Melanocyte of skin (primary cell): ENCODE data around the gene TRAF6. TPM values are rescaled to one million over a fixed set of nuclear protein-coding genes. Genes with fewer than 3 reads are reported as not detected.

ENCODE experiments used
- small RNA-seq, 2 donors: library from RNA; depleted of rRNA; stranded (forward); fragments of <200 nt; gene quantifications; one replicate each; pipeline ENCODE3, GENCODE V24; 2012
- total RNA-seq, 2 donors: library from RNA; depleted of rRNA; stranded (reverse); fragments of >200 nt; gene quantifications; 2 replicates each; pipeline ENCODE4 v1.2.3, GENCODE V29; 2012

TRAF6 gene, protein sequence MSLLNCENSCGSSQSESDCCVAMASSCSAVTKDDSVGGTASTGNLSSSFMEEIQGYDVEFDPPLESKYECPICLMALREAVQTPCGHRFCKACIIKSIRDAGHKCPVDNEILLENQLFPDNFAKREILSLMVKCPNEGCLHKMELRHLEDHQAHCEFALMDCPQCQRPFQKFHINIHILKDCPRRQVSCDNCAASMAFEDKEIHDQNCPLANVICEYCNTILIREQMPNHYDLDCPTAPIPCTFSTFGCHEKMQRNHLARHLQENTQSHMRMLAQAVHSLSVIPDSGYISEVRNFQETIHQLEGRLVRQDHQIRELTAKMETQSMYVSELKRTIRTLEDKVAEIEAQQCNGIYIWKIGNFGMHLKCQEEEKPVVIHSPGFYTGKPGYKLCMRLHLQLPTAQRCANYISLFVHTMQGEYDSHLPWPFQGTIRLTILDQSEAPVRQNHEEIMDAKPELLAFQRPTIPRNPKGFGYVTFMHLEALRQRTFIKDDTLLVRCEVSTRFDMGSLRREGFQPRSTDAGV
- 1 to 10 TPM; 7.2 to 8.0 TPM for total RNA-seq

DNA sequence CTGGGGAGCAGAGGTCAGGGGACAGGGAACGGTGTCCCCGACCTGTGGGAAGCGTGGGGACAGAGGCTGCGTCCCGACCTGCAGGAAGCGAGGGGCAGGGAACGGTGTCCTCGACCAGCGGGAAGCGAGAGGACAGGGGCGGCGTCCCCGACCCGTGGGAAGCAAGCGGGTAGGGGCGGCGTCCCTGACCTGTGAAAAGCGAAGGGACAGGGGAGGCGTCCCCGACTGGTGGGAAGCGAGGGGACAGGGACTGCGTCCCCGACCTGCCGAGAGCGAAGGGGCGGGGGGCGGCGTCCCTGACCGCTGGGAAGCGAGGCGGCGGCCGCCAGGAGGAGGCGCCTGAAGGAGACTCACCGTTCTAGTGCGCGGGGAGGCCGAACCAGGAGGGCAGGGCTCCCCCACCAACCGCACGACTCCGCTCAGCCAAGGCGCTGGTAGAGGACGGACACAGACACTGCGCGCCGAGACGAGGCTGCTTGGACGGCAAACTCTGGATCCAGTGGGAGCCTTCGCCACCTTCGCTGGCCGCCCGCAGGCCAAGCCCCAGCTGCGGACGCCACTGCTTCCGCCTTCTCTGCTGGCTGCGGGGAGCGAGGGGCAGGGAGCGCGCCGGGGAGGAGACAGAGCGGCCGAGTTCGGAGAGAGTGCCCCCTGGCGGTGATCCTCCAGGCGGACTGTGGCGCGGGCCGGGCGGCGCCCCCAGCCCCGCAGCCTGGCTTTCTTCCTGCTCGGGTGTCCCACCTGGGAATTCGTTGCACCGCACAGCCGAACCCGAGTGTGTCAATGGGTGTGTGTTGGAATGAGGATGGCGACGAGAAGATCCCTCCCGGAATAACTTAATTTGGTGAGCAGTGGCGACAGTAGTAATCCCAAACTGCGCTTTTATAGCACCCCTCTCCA, at the start of gene TRAF6:
Gene TRAF6 (minus strand): TSS at position 579 of the 900 bp plus-strand sequence. CDS start 8,757 bp downstream, outside the sequence.

Small RNA genes lying within 50 kb of the gene (small RNA-seq; reads per million reads assigned to genes)
- 0 reads per million in 2 donors for gene AC061999.1

Other genes with a start within 250 kb of the TRAF6 start
- 10 to 100 TPM; 48.5 to 56.3 TPM for gene COMMD9, start 220.8 kb downstream of the TRAF6 start, total RNA-seq
- gene PRR5L, start 214.0 kb downstream of the TRAF6 start, total RNA-seq = 1 to 10 TPM; 1.0 to 5.3 TPM
- 1 to 10 TPM in 1 of 2 donors, under 1 TPM in 1; 1.00 to 2.4 TPM for gene RAG1, start 57.7 kb upstream of the TRAF6 start, total RNA-seq
- 10 to 100 TPM; 18.6 to 25.0 TPM for gene IFTAP, start 84.2 kb upstream of the TRAF6 start, total RNA-seq
- not detected for gene RAG2, start 88.0 kb upstream of the TRAF6 start, total RNA-seq